ENCODE data around the gene DGKD. TPM values are rescaled to one million over a fixed set of nuclear protein-coding genes. Genes with fewer than 3 reads are reported as not detected.

The DGKD gene
- total and polyA plus RNA-seq, 12 donors = 6.8 to 43.8 (median 16.5) TPM

DNA sequence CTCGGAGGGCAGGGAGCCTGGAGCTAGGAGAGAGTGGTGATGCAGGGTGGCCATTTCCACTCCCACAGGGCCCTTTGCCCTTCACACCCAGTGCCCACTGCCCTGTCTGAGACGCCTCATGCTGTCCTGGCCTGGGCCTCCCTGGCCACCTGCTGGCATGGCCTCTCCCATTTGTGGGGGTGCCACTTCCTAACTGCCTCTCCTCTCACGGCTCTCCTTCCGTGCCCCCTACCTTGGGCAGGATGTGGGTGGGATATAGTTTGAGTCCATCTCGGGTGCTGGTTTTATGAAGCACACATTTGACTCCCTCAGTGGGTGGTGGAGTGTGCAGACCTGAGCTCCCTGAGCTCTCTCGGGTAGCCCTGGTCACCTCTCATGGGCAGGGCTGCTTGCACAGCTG, 46.0 kb downstream of the DGKD start:
- DNase-seq = no peak
- TF ChIP-seq POLR2A (IDR thresholded peaks at IDR 0.05) = no peak
- TF ChIP-seq, protein P1, sequence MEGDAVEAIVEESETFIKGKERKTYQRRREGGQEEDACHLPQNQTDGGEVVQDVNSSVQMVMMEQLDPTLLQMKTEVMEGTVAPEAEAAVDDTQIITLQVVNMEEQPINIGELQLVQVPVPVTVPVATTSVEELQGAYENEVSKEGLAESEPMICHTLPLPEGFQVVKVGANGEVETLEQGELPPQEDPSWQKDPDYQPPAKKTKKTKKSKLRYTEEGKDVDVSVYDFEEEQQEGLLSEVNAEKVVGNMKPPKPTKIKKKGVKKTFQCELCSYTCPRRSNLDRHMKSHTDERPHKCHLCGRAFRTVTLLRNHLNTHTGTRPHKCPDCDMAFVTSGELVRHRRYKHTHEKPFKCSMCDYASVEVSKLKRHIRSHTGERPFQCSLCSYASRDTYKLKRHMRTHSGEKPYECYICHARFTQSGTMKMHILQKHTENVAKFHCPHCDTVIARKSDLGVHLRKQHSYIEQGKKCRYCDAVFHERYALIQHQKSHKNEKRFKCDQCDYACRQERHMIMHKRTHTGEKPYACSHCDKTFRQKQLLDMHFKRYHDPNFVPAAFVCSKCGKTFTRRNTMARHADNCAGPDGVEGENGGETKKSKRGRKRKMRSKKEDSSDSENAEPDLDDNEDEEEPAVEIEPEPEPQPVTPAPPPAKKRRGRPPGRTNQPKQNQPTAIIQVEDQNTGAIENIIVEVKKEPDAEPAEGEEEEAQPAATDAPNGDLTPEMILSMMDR (IDR thresholded peaks at IDR 0.05) = no peak
- 75 to 89% (median 84%) methylated on average over 4 to 6 of the region's 6 CpGs for WGBS, 4 donors
- Histone ChIP-seq H3K27ac (no peak overlapping the region), H3K36me3 (replicated peaks in 1 of 2) (no peaks in the 10 kb centered on the region), H3K9me3 (replicated peaks in 1 of 3) (no peaks in the 10 kb centered on the region), H3K4me3 (no peak overlapping the region), H3K27me3 (no peaks in the 10 kb centered on the region), H3K4me1 (replicated peaks in 1 of 2) (no peaks in the 10 kb centered on the region)
- intact Hi-C loops (cut with DNase I) = loop anchor here in 1 of 2 donors (5.0 kb wide), 1 partner anchor 42 kb away; no protein-coding TSS in a partner anchor

DNA sequence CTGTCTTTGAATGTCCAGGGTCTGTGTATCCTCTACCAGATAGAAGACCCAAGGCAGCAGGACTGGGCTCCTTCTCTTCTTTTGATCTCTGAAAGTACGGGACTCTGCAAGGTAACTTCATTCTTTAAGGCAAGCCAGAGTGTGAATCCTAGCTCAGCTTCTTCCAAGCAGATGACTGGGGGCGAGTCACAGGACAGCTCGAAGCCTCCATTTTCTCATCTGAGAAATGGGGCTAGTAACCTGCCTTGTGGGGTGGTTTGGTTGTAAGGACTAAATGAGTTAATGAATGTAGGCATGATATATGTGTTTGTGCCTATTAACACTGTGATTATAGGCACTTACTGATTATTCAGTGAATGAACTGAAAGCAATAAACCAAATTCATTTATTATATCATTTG, 46.7 kb downstream of the DGKD start:
- no peak for TF ChIP-seq POLR2A (IDR thresholded peaks at IDR 0.05)
- TF ChIP-seq, protein P1 (IDR thresholded peaks at IDR 0.05) = no peak
- H3K27ac ChIP-seq = no peak overlapping the region
- no peaks in the 10 kb centered on the region for H3K4me1 ChIP-seq (replicated peaks in 1 of 2)
- WGBS, 4 donors = 85 to 98% (median 92%) methylated on average over 3 of the region's 3 CpGs
- no peaks in the 10 kb centered on the region for H3K36me3 ChIP-seq (replicated peaks in 1 of 2)
- H3K9me3 ChIP-seq (replicated peaks in 1 of 3) = no peaks in the 10 kb centered on the region
- no peak overlapping the region for H3K4me3 ChIP-seq
- H3K27me3 ChIP-seq = no peaks in the 10 kb centered on the region
- intact Hi-C loops (cut with DNase I) = loop anchor here in 1 of 2 donors (5.0 kb wide), 1 partner anchor 41 kb away; no protein-coding TSS in a partner anchor
- DNase-seq = no peak

DNA sequence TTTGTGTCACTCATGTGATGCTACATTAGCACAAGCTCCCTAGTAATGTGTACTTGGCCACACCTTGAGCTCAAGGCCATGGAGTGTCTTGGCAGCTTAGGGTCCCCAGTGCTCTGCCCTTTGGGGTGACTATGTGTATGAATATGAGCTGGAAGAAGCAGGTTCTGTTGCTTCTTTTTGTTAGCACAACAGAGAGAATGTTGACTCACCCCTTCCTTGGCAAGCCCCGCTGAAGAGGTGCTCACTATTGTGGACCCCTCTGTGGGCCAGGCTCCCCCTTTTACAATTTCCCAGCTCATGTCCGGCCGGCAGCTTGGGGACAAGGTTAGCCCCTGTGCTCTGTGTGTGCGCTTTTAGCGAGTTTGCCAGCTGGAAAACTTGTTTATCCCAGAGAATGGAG, 48.1 kb downstream of the DGKD start:
- no peak overlapping the region for H3K27ac ChIP-seq
- intact Hi-C loops (cut with DNase I) = loop anchor here in 1 of 2 donors (5.0 kb wide), 1 partner anchor 40 kb away; no protein-coding TSS in a partner anchor
- no peaks in the 10 kb centered on the region for H3K9me3 ChIP-seq (replicated peaks in 1 of 3)
- H3K4me1 ChIP-seq (replicated peaks in 1 of 2) = no peaks in the 10 kb centered on the region
- no peak for DNase-seq
- TF ChIP-seq POLR2A (IDR thresholded peaks at IDR 0.05) = no peak
- TF ChIP-seq, protein P1 (IDR thresholded peaks at IDR 0.05) = no peak
- H3K27me3 ChIP-seq = no peaks in the 10 kb centered on the region
- H3K36me3 ChIP-seq (replicated peaks in 1 of 2) = no peaks in the 10 kb centered on the region
- H3K4me3 ChIP-seq = no peak overlapping the region
- WGBS, 4 donors = 91 to 100% (median 98%) methylated on average over 5 of the region's 5 CpGs

DNA sequence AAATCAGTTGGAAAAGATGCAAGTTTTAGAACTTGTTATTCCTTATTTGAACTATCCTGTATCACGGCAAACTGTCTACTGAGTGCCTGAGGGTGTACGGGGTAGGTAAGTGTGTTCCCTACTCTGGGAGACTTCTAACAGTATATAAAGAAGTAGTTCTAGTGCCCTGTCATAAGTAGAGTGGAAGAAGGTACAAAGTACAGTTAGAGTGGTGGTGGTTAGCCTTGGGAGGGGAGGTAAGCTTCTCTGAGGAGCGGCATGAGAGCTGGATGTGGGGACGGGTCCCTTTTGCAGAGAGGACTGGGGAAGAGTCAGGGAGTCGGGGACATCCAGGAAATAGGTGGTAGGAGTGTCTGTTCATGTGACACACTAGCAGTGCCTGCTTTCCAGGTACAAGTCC, 48.5 kb downstream of the DGKD start:
- intact Hi-C loops (cut with DNase I) = loop anchor here in 1 of 2 donors (5.0 kb wide), 1 partner anchor 40 kb away; no protein-coding TSS in a partner anchor
- Histone ChIP-seq H3K36me3 (replicated peaks in 1 of 2) (no peaks in the 10 kb centered on the region), H3K27me3 (no peaks in the 10 kb centered on the region), H3K4me1 (replicated peaks in 1 of 2) (no peaks in the 10 kb centered on the region), H3K27ac (no peak overlapping the region), H3K4me3 (no peak overlapping the region), H3K9me3 (replicated peaks in 1 of 3) (no peaks in the 10 kb centered on the region)
- 88 to 99% (median 92%) methylated on average over 5 of the region's 5 CpGs for WGBS, 4 donors
- no peak for DNase-seq
- TF ChIP-seq, protein P1 (IDR thresholded peaks at IDR 0.05) = no peak
- TF ChIP-seq POLR2A (IDR thresholded peaks at IDR 0.05) = no peak
